Measurements from ENCODE around the gene ABLIM2. TPM values are rescaled to one million over a fixed set of nuclear protein-coding genes. Genes with fewer than 3 reads are reported as not detected.

The ABLIM2 gene
- total and polyA plus RNA-seq, 2 experiments from 2014 or later: 1.5 to 4.3 TPM

GRCh38 chr4:8123389-8123788 is 35.2 kb downstream of the ABLIM2 start:
- H3K4me3 Mint-ChIP-seq: no peak overlapping the region
- Histone ChIP-seq H3K27ac (ENCODE audit: low read depth) (no peak overlapping the region), H3F3A (replicated peaks; ENCODE audit: low read depth) (no peaks in the 10 kb centered on the region), H2AFZ (no peak overlapping the region), H4K20me1 (replicated peaks; ENCODE audit: insufficient read depth) (no peaks in the 10 kb centered on the region), H3K27me3 (ENCODE audit: insufficient read depth) (no peaks in the 10 kb centered on the region), H3K4me3 (no peak overlapping the region), H3K9me2 (ENCODE audit: insufficient read depth) (no peaks in the 10 kb centered on the region), H3K79me2 (replicated peaks; ENCODE audit: insufficient read depth) (no peaks in the 10 kb centered on the region), H3K36me3 (ENCODE audit: insufficient read depth) (no peaks in the 10 kb centered on the region), H3K4me1 (ENCODE audit: insufficient read depth) (no peaks in the 10 kb centered on the region), H3K4me2 (no peak overlapping the region)
- no peak for TF ChIP-seq NANOG (IDR thresholded peaks at IDR 0.05; ENCODE audit: borderline replicate concordance)
- TF ChIP-seq ETS1 (IDR thresholded peaks at IDR 0.05): no peak
- no peak for TF ChIP-seq STAT1 (IDR thresholded peaks at IDR 0.05; ENCODE audit: unreplicated experiment)
- TF ChIP-seq CTCF (conservative IDR thresholded peaks at IDR 0.05; ENCODE audit: low read depth in 2 of 2): no peak
- TF ChIP-seq ZNF114 (CRISPR knock-in tag; IDR thresholded peaks at IDR 0.05): no peak
- no peak for TF ChIP-seq JUNB (IDR thresholded peaks at IDR 0.05; ENCODE audit: unreplicated experiment)
- TF ChIP-seq, protein P1, sequence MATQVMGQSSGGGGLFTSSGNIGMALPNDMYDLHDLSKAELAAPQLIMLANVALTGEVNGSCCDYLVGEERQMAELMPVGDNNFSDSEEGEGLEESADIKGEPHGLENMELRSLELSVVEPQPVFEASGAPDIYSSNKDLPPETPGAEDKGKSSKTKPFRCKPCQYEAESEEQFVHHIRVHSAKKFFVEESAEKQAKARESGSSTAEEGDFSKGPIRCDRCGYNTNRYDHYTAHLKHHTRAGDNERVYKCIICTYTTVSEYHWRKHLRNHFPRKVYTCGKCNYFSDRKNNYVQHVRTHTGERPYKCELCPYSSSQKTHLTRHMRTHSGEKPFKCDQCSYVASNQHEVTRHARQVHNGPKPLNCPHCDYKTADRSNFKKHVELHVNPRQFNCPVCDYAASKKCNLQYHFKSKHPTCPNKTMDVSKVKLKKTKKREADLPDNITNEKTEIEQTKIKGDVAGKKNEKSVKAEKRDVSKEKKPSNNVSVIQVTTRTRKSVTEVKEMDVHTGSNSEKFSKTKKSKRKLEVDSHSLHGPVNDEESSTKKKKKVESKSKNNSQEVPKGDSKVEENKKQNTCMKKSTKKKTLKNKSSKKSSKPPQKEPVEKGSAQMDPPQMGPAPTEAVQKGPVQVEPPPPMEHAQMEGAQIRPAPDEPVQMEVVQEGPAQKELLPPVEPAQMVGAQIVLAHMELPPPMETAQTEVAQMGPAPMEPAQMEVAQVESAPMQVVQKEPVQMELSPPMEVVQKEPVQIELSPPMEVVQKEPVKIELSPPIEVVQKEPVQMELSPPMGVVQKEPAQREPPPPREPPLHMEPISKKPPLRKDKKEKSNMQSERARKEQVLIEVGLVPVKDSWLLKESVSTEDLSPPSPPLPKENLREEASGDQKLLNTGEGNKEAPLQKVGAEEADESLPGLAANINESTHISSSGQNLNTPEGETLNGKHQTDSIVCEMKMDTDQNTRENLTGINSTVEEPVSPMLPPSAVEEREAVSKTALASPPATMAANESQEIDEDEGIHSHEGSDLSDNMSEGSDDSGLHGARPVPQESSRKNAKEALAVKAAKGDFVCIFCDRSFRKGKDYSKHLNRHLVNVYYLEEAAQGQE (IDR thresholded peaks at IDR 0.05; ENCODE audit: unreplicated experiment): no peak
- TF ChIP-seq EZH2phosphoT487 (IDR thresholded peaks at IDR 0.05; ENCODE audit: unreplicated experiment): no peak
- no peak for TF ChIP-seq ZNF462 (CRISPR knock-in tag; IDR thresholded peaks at IDR 0.05)
- TF ChIP-seq ZNF331 (CRISPR knock-in tag; IDR thresholded peaks at IDR 0.05; ENCODE audit: low read depth): no peak
- no peak for TF ChIP-seq EZH2 (IDR thresholded peaks at IDR 0.05; ENCODE audit: low read depth, unreplicated experiment)
- no peak for TF ChIP-seq CREB1 (CRISPR knock-in tag; IDR thresholded peaks at IDR 0.05; ENCODE audit: low read depth)
- no peak for TF ChIP-seq POLR2AphosphoS5 (IDR thresholded peaks at IDR 0.05; ENCODE audit: low read depth)
- H3K27me3 Mint-ChIP-seq (ENCODE audit: insufficient read depth, low read depth, poor library complexity): peaks cover 4% of the 10 kb centered on the region
- DNase-seq (ENCODE audit: low spot score) (no peak), ATAC-seq (no peak)
- peaks cover 9% of the 10 kb centered on the region for H3K4me1 Mint-ChIP-seq
- no peaks in the 10 kb centered on the region for H3K9me3 Mint-ChIP-seq
- H3K27ac Mint-ChIP-seq: peak overlapping the region; percentile 43; the same call in 1 of the 2 replicates
- H3K36me3 Mint-ChIP-seq (ENCODE audit: low read depth): no peaks in the 10 kb centered on the region; the same call in 2 of the 3 replicates
